WERI-Rb-1 (cell line): ENCODE results near the gene MUC5AC.

Source experiments
- DNase-seq: peaks from one replicate; pipeline ENCODE4 v3.0.0-alpha.2; 2020
- H3K27ac ChIP-seq: fragments of 250-450 bp; sonication (Bioruptor Pico); 2 replicates; pipeline ENCODE4 v1.5.1; 2020; ENCODE audit warnings: mild to moderate bottlenecking, moderate library complexity
- H3K27me3 ChIP-seq: fragments of 250-450 bp; sonication (Bioruptor Pico); 2 replicates; pipeline ENCODE4 v1.5.1; 2021; ENCODE audit warnings: mild to moderate bottlenecking, low read depth, moderate library complexity; ENCODE audit not compliant: insufficient read depth, severe bottlenecking
- H3K36me3 ChIP-seq: fragments of 250-450 bp; sonication (Bioruptor Pico); 2 replicates; pipeline ENCODE4 v1.5.1; 2020; ENCODE audit warnings: mild to moderate bottlenecking, moderate library complexity
- H3K4me3 ChIP-seq: 2 replicates; pipeline ENCODE4 v1.5.1; 2011; ENCODE audit warnings: low read depth, mild to moderate bottlenecking, control low read depth, low read length
- H3K9me3 ChIP-seq: fragments of 250-450 bp; sonication (Bioruptor Pico); 2 replicates; pipeline ENCODE4 v1.5.1; 2021; ENCODE audit warnings: mild to moderate bottlenecking, moderate library complexity; ENCODE audit not compliant: severe bottlenecking
- TF ChIP-seq, protein P1 (sequence below): IDR thresholded peaks from 2 replicates; pipeline ENCODE4 v1.5.1; 2011; ENCODE audit warnings: low read depth, mild to moderate bottlenecking, control low read depth, inconsistent platforms, low read length

Gene MUC5AC

DNA sequence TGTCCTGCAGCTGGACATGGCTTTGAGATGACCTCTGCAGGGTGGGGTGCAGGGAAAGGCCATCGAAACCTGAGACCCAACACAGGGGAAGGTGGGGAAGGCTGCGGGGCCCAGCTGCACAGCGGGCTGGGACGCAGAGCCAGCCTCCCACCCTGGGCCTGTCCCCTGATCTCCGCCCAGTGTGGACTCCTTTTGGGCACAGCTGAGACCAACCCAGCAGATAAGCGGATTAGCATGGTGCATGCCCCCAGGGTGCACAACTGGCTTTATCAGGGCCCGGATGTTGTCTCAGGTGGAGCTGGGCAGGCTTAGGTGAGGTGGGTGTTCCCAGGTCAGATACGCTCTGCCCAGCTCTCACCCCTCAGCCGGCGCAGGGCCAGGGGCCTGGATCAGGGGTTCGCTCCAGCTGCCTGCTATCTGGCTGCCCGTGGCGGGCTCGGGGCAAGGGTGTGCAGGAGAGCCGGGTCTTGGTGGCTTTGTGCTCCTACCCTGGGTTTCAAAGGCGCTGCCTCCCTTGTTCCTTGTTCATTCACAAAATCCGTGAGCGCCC is 28.1 kb upstream of the MUC5AC start:
- H3K27ac ChIP-seq = no peak overlapping the region
- H3K9me3 ChIP-seq = peaks cover 4% of the 10 kb centered on the region
- H3K36me3 ChIP-seq = no peaks in the 10 kb centered on the region
- DNase-seq = no peak
- no peak overlapping the region for H3K4me3 ChIP-seq
- H3K27me3 ChIP-seq = no peaks in the 10 kb centered on the region
- TF ChIP-seq, protein P1, sequence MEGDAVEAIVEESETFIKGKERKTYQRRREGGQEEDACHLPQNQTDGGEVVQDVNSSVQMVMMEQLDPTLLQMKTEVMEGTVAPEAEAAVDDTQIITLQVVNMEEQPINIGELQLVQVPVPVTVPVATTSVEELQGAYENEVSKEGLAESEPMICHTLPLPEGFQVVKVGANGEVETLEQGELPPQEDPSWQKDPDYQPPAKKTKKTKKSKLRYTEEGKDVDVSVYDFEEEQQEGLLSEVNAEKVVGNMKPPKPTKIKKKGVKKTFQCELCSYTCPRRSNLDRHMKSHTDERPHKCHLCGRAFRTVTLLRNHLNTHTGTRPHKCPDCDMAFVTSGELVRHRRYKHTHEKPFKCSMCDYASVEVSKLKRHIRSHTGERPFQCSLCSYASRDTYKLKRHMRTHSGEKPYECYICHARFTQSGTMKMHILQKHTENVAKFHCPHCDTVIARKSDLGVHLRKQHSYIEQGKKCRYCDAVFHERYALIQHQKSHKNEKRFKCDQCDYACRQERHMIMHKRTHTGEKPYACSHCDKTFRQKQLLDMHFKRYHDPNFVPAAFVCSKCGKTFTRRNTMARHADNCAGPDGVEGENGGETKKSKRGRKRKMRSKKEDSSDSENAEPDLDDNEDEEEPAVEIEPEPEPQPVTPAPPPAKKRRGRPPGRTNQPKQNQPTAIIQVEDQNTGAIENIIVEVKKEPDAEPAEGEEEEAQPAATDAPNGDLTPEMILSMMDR = no peak

DNA sequence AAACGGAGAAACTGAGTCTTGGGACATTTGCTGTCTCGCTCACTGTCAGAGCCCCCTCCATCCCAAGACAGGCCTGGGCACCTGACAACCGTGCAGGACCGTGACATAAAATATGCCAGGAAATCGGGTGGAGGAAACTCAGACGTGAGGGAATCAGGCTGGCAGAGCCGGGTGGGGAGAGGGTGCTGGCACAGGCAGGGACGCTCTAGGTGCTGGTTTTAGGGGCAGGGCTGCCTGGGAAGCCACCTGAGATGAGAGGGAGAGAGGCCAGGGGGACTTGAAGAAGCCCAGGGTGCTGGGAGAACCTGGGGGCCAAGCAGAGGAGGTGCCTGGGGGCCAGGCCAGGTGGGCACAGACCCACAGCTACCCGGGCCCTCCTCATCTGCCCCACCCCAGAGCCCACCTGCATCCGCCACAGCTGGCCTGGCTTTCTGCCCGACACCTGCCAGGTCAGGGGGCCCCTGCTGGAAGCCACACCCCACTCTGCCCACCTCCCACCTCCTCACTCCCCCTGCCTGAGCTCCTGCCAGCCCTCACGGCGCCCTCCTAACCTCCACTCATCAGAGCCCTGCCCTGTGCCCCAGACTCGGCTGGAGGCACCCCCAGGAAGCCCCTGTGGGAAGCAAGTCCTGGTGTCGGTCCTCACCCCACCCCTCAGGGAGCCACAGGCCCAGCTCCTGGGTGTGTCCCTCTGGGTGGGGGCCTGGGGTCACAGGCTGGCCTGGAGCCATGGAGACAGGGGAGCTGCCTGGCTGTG is 27.3 kb upstream of the MUC5AC start:
- TF ChIP-seq, protein P1 = no peak
- no peak for DNase-seq
- no peaks in the 10 kb centered on the region for H3K27me3 ChIP-seq
- peaks cover 4% of the 10 kb centered on the region for H3K9me3 ChIP-seq
- H3K36me3 ChIP-seq = no peaks in the 10 kb centered on the region
- no peak overlapping the region for H3K4me3 ChIP-seq
- H3K27ac ChIP-seq = no peak overlapping the region

DNA sequence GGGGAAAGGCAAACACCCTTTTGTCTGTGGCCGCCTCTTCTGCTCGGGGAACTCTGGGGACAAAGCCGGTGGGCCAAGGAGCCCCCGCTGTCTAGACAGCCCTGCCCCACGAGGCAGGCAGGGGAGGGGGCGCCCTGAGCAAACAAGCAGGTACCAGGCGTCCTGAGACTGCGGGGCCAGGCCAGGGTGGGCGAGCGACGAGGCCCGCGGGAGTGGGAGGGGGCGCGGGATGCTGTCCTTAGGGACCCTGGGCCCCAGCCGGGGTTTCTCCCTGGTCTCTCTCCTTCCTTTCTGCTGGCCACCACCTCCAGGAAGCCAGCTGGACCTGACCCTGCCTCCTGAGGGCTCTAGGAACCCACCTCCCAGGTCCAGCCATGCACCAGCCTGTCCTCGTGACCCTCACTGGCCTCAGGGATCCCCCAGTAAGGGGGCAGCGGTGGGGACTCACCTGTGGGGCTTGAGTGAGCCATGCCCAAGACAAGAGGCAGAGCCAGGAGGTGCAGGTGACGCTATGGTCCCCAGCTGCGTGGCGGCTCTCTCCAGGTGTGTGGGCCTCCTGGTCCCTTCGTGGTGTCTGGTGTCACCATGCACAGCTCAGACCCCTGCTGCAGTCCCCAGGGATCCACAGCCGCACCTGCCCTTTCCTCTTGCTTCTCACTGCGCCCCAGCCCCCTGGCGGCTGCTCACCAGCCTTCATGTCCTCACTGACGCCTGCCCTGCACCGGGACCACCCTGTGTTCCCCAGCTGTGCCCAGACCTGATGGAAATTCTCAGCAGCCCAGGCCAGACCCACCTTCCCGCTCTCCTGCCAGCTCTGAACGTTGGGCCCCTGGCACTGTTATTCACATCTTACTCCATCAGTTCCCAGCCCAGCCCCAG is 26.5 kb upstream of the MUC5AC start:
- H3K27ac ChIP-seq = no peak overlapping the region
- H3K9me3 ChIP-seq = peaks cover 4% of the 10 kb centered on the region
- no peaks in the 10 kb centered on the region for H3K36me3 ChIP-seq
- TF ChIP-seq, protein P1 = no peak
- no peak for DNase-seq
- no peak overlapping the region for H3K4me3 ChIP-seq
- no peaks in the 10 kb centered on the region for H3K27me3 ChIP-seq

DNA sequence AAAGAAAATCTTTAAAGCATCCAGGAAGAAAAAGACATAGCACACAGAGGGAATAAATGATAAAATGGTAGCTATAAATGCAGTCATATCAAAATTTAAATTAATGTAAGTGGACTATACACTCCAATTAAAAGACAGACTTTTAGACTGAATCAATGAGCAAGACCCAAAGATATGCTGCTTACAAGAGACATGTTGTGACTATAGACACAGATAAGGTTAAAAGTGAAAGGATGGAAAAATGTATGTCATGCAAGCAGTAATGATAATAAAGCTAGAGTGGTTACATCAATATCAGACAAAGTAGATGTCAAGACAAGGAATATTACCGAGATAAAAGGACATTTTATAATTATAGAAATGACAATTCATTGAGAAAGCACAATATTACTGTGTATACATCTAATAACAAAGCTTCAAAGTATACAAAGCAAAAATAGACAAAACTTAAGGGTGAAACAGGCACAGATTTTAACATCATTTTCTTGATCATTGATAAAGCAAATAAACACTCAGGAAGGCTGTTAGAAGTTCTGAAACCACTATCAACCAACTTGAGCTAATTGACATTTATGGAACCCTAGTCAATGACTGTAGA is 22.8 kb upstream of the MUC5AC start:
- Histone ChIP-seq H3K27ac (no peak overlapping the region), H3K27me3 (no peaks in the 10 kb centered on the region), H3K36me3 (no peaks in the 10 kb centered on the region), H3K9me3 (peaks cover 4% of the 10 kb centered on the region), H3K4me3 (no peak overlapping the region)
- DNase-seq = no peak
- TF ChIP-seq, protein P1 = no peak

DNA sequence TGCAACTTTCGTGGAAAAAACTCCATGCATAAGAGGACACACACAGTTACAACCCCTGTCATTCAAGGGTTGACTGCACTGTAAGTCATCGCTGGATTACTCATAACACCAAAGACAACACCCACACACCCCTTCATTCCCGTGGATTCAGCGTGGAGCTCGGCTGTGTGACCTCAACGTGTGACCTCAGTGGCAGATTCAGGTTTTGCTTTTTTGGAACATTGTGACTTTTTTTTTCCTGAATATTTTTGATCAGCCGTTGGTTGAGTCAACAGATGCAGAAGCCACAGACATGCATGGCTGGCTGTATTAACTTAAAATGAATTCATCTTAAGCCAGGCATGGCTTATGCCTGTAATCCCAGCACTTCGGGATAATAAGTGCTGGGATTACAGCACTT is 19.7 kb upstream of the MUC5AC start:
- no peak overlapping the region for H3K27ac ChIP-seq
- no peaks in the 10 kb centered on the region for H3K36me3 ChIP-seq
- no peak overlapping the region for H3K4me3 ChIP-seq
- DNase-seq = no peak
- TF ChIP-seq, protein P1 = no peak
- H3K9me3 ChIP-seq = peaks cover 11% of the 10 kb centered on the region
- no peaks in the 10 kb centered on the region for H3K27me3 ChIP-seq
